H1 (cell line): ENCODE measurements around the gene RAB40C. TPM values are rescaled to one million over a fixed set of nuclear protein-coding genes. Genes with fewer than 3 reads are reported as not detected.

Experiments
- CTCF ChIA-PET: fragments of 300-600 bp; sonication (Branson Sonifier 250); formaldehyde crosslinking; loops from one replicate; lab custom pipeline; 2021; ENCODE audit not compliant: partially characterized antibody; lab: Charles Lee
- POLR2A ChIA-PET: fragments of 300-600 bp; sonication (Branson Sonifier 250); formaldehyde crosslinking; loops from one replicate; lab custom pipeline; 2021; ENCODE audit warnings: inconsistent platforms; ENCODE audit not compliant: partially characterized antibody; lab: Charles Lee
- DNase-seq, 2 experiments: peaks; one replicate each; pipeline versions ENCODE4 v3.0.0 to v3.0.0-alpha.2; 2010 to 2022; ENCODE audit warnings: low spot score in 2 of 2, low read depth in 1 of 2, mixed read lengths in 1 of 2
- FAIRE-seq: peaks from 2 replicates; lab custom pipeline; 2011; peaks lifted over from hg19 to GRCh38; lab: Jason Lieb, UNC
- H2AFZ ChIP-seq: 2 replicates; pipeline ENCODE4 v1.8.1; 2012; ENCODE audit warnings: low read length, inconsistent platforms
- H2AK5ac ChIP-seq: 2 replicates; pipeline ENCODE4 v1.6.1; 2013; ENCODE audit warnings: low read depth, low read length
- H2BK120ac ChIP-seq: replicated peaks from 2 replicates; pipeline ENCODE3; 2013; ENCODE audit warnings: low read depth, low read length, inconsistent platforms
- H2BK12ac ChIP-seq: 2 replicates; pipeline ENCODE4 v1.6.1; 2013; ENCODE audit warnings: low read depth, low read length
- H2BK15ac ChIP-seq: 2 replicates; pipeline ENCODE4 v1.6.1; 2013; ENCODE audit warnings: low read length
- H2BK20ac ChIP-seq: 2 replicates; pipeline ENCODE4 v1.6.1; 2013; ENCODE audit warnings: low read length
- H2BK5ac ChIP-seq: 2 replicates; pipeline ENCODE4 v1.6.1; 2013; ENCODE audit warnings: low read depth, low read length
- H3K14ac ChIP-seq: 2 replicates; pipeline ENCODE4 v1.6.1; 2013; ENCODE audit warnings: inconsistent platforms; ENCODE audit not compliant: insufficient read length
- H3K18ac ChIP-seq: 2 replicates; pipeline ENCODE4 v1.6.1; 2013; ENCODE audit warnings: low read length; ENCODE audit errors: extremely low read depth
- H3K23ac ChIP-seq: 2 replicates; pipeline ENCODE4 v1.6.1; 2013; ENCODE audit warnings: inconsistent platforms; ENCODE audit not compliant: insufficient read length
- H3K23me2 ChIP-seq: 2 replicates; pipeline ENCODE4 v1.6.1; 2013; ENCODE audit warnings: low read depth, low read length
- H3K27ac ChIP-seq: 2 replicates; pipeline ENCODE4 v1.6.1; 2011; ENCODE audit warnings: low read depth, low read length, inconsistent platforms
- H3K27me3 ChIP-seq, 4 experiments: replicated peaks in 1 of 4; 1 replicate in 1 of 4; 2 replicates in 3 of 4; pipeline versions ENCODE4 v1.6.1 to v1.8.1; 2011 to 2013; ENCODE audit warnings: low read length in 3 of 4, mild to moderate bottlenecking in 3 of 4, inconsistent platforms in 2 of 4, mixed read lengths in 2 of 4, moderate library complexity in 1 of 4; ENCODE audit not compliant: control insufficient read depth in 3 of 4, insufficient read depth in 3 of 4; ENCODE audit errors: extremely low read depth in 1 of 4
- H3K36me3 ChIP-seq, 4 experiments: 2 replicates each; pipeline versions ENCODE4 v1.6.1 to v1.8.1; 2011 to 2013; ENCODE audit warnings: mild to moderate bottlenecking in 4 of 4, low read length in 3 of 4, moderate library complexity in 2 of 4, control low read depth in 1 of 4, inconsistent platforms in 1 of 4; ENCODE audit not compliant: insufficient read depth in 4 of 4, control insufficient read depth in 2 of 4
- H3K4ac ChIP-seq: replicated peaks from 2 replicates; pipeline ENCODE3; 2013; ENCODE audit warnings: low read length, low read depth, mixed read lengths, inconsistent platforms; ENCODE audit not compliant: insufficient read length
- H3K4me1 ChIP-seq, 4 experiments: replicated peaks in 1 of 4; 1 replicate in 1 of 4; 2 replicates in 3 of 4; pipeline versions ENCODE4 v1.6.1 to v1.8.1; 2011 to 2013; ENCODE audit warnings: low read length in 3 of 4, inconsistent platforms in 2 of 4, mixed read lengths in 1 of 4; ENCODE audit not compliant: insufficient read depth in 4 of 4, control insufficient read depth in 3 of 4
- H3K4me2 ChIP-seq, 2 experiments: 2 replicates each; pipeline versions ENCODE4 v1.6.1 to v1.8.1; 2011 to 2013; ENCODE audit warnings: low read depth in 2 of 2, low read length in 2 of 2, control low read depth in 1 of 2, inconsistent platforms in 1 of 2, mild to moderate bottlenecking in 1 of 2; ENCODE audit not compliant: insufficient read depth in 1 of 2
- H3K4me3 ChIP-seq, 4 experiments: fragments of 200-600, 300-600 bp in 1 of 4; sonication (generic), shearing (Covaris generic), sonication (Bioruptor Twin) in 1 of 4; 2 replicates each; pipeline versions ENCODE4 v1.5.1 to v1.8.1; 2011 to 2016; ENCODE audit warnings: low read length in 4 of 4, low read depth in 3 of 4, control low read depth in 2 of 4, inconsistent platforms in 2 of 4, mild to moderate bottlenecking in 2 of 4, mixed read lengths in 1 of 4, moderate library complexity in 1 of 4; ENCODE audit not compliant: insufficient read depth in 2 of 4; ENCODE audit errors: extremely low read depth in 1 of 4
- H3K56ac ChIP-seq: replicated peaks from 2 replicates; pipeline ENCODE3; 2013; ENCODE audit warnings: low read depth, mild to moderate bottlenecking, mixed read lengths, low read length, inconsistent platforms; ENCODE audit not compliant: insufficient read length
- H3K79me1 ChIP-seq: 2 replicates; pipeline ENCODE4 v1.6.1; 2013; ENCODE audit warnings: low read depth, low read length, control low read depth
- H3K79me2 ChIP-seq, 2 experiments: 2 replicates each; pipeline versions ENCODE4 v1.6.1 to v1.8.1; 2012 to 2013; ENCODE audit warnings: low read length in 2 of 2, mild to moderate bottlenecking in 2 of 2, inconsistent platforms in 1 of 2; ENCODE audit not compliant: insufficient read depth in 2 of 2, control insufficient read depth in 1 of 2
- H3K9ac ChIP-seq, 4 experiments: replicated peaks in 1 of 4; 1 replicate in 1 of 4; 2 replicates in 3 of 4; pipeline versions ENCODE4 v1.6.1 to v1.8.1; 2011 to 2013; ENCODE audit warnings: low read depth in 3 of 4, low read length in 3 of 4, control low read depth in 2 of 4, mild to moderate bottlenecking in 2 of 4, moderate library complexity in 2 of 4, inconsistent platforms in 1 of 4; ENCODE audit errors: extremely low read depth in 1 of 4
- H3K9me3 ChIP-seq, 2 experiments: 2 replicates each; pipeline versions ENCODE4 v1.6.1 to v1.8.1; 2012 to 2013; ENCODE audit warnings: mild to moderate bottlenecking in 2 of 2, moderate library complexity in 2 of 2, control low read depth in 1 of 2, inconsistent platforms in 1 of 2, low read depth in 1 of 2, low read length in 1 of 2, mixed read lengths in 1 of 2; ENCODE audit not compliant: insufficient read depth in 2 of 2
- H4K20me1 ChIP-seq, 2 experiments: replicated peaks in 1 of 2; 2 replicates each; pipeline versions ENCODE3 to v1.8.1; 2011 to 2013; ENCODE audit warnings: inconsistent platforms in 2 of 2, low read length in 2 of 2, mild to moderate bottlenecking in 1 of 2; ENCODE audit not compliant: insufficient read depth in 2 of 2, control insufficient read depth in 1 of 2
- H4K5ac ChIP-seq: 2 replicates; pipeline ENCODE4 v1.6.1; 2013; ENCODE audit warnings: low read length, low read depth, mixed read lengths, inconsistent platforms; ENCODE audit not compliant: insufficient read length
- H4K8ac ChIP-seq: 2 replicates; pipeline ENCODE4 v1.8.0; 2013; ENCODE audit warnings: mild to moderate bottlenecking, moderate library complexity, low read length, inconsistent platforms; ENCODE audit not compliant: insufficient read depth; ENCODE audit errors: extremely low read depth
- H4K91ac ChIP-seq: replicated peaks from 2 replicates; pipeline ENCODE3; 2013; ENCODE audit warnings: low read length, mixed read lengths, inconsistent platforms; ENCODE audit not compliant: insufficient read length
- ASH2L ChIP-seq: fragments of 200-600, 300-600 bp; sonication (generic); IDR thresholded peaks from one replicate; pipeline ENCODE4 v1.7.1; 2017; ENCODE audit warnings: low read length
- JUN ChIP-seq: IDR thresholded peaks from 2 replicates; pipeline ENCODE4 v1.6.1; 2011; ENCODE audit warnings: low read depth, mild to moderate bottlenecking, improper control_type of control experiment, low read length
- POU5F1 ChIP-seq: IDR thresholded peaks from 2 replicates; pipeline ENCODE4 v1.6.1; 2011; ENCODE audit warnings: low read depth, mild to moderate bottlenecking, low read length, moderate library complexity
- RNF2 ChIP-seq: fragments of 200-900, 300-1000 bp; sonication (generic); IDR thresholded peaks from 2 replicates; pipeline ENCODE4 v1.7.1; 2016; ENCODE audit warnings: borderline replicate concordance, low read depth, mild to moderate bottlenecking, antibody characterized with exemption, low read length; ENCODE audit not compliant: poor library complexity, severe bottlenecking; ENCODE audit errors: missing control alignments
- WGBS, 2 experiments: shearing (Covaris generic) in 1 of 2; methylation state at CpG; one replicate each; pipeline versions ENCODE4 v1.1.6 to v1.1.7; 2013 to 2015; ENCODE audit warnings: low lambda C conversion rate in 2 of 2, mixed read lengths in 2 of 2, inconsistent platforms in 1 of 2, low coverage in 1 of 2, missing lambda C conversion rate in 1 of 2; ENCODE audit not compliant: insufficient replicate concordance in 2 of 2, insufficient coverage in 1 of 2, insufficient read length in 1 of 2; ENCODE audit errors: extremely low coverage in 1 of 2, missing lambda C conversion rate in 1 of 2; 5-methylcytosine and 5-hydroxymethylcytosine counted together
- polyA plus RNA-seq, 7 experiments: library from polyadenylated mRNA; depleted of rRNA in 3 of 7; stranded (reverse) in 5 of 7; unstranded in 2 of 7; fragments of >200 nt in 5 of 7; fragments of 200-250 nt in 2 of 7; gene quantifications; 1 replicate in 5 of 7; 2 replicates in 1 of 7; 4 replicates in 1 of 7; pipeline versions ENCODE4 v1.2.1 to v1.2.3, GENCODE V29; 2011 to 2013; ENCODE audit warnings: missing spikeins in 2 of 7, mixed read lengths in 2 of 7
- total RNA-seq: library from RNA; stranded (reverse); fragmentation: NEBNext Ultra II Directional; extraction: Animal tissue kit (Norgen Biotek cat#: 25700); gene quantifications from 2 replicates; pipeline ENCODE4 v1.2.1, GENCODE V29; 2021

Gene RAB40C
- total and polyA plus RNA-seq, 2 of the 8 experiments (the other 6 are each of a cell fraction or from before 2014, with no cell fraction given), result 13.9 to 15.6 TPM

DNA sequence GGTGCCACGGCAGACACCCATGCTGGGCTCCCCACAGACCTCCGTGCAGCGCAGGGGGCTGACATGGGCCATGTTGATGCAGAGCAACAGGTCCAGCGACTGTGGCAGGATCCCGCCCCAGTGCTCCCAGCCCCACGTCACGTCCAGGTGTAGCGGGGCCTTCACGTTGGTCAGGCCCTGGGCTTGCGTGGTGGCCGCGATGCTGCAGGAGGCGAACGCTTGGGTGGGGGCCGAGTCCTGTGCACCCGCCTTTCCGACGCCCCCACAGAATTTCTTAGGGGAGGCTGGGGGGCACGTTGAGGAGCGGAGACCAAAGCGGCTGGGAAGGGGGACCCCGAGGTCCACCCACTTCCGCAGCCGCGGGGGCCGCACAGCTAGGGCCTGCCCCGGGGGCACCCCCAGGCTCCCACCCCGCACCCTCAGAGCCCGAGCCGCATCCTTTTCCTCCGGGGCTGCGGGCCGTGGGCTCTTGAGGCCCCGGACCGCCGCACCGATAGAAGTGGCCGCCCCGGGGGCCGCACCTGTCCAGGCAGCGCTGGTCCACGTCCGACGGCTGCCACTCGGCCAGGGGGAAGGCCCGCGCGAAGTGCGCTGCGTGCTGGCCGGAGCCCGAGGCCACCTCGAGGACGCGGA, 45.8 kb downstream of the RAB40C start:
- ChIA-PET POLR2A (interaction anchor here (0.6 to 2.7 kb wide), 16 partner anchors 11 to 1531 kb away, joined by 3 to 16 read pairs (median 4); partner anchors contain the start of genes RAB40C, RHBDL1, WDR24 and WDR90), CTCF (interaction anchor here (0.9 to 2.9 kb wide), 5 partner anchors 10 to 42 kb away, joined by 4 to 8 read pairs (median 6); no protein-coding TSS in a partner anchor)
- Histone ChIP-seq H2AK5ac (no peak overlapping the region), H3K9ac (peak overlapping the region; percentile 5 to 66 (median 60); a peak in 6 of 7 replicates), H4K20me1 (peaks cover 3 to 10% of the 10 kb centered on the region in 2 experiments), H3K27ac (no peak overlapping the region), H2BK12ac (no peak overlapping the region), H2BK15ac (peak overlapping the region; percentile 53; the same call in 1 of the 2 replicates), H3K23ac (no peak overlapping the region), H3K4me2 (peak overlapping the region; percentile 62 to 80), H2BK20ac (no peak overlapping the region), H3K79me2 (peaks cover 0 to 6% of the 10 kb centered on the region in 2 experiments; a peak in 1 of 4 replicates), H3K14ac (no peak overlapping the region), H3K23me2 (peaks cover 8% of the 10 kb centered on the region; the same call in 1 of the 2 replicates), H4K91ac (peak overlapping the region; percentile 98), H2BK120ac (no peak overlapping the region), H3K27me3 (no peaks in the 10 kb centered on the region), H3K56ac (peak overlapping the region; percentile 69), H3K79me1 (no peaks in the 10 kb centered on the region), H3K4me3 (peak overlapping the region; percentile 73 to 89 (median 77)), H2BK5ac (peak overlapping the region; percentile 73; the same call in 1 of the 2 replicates), H3K18ac (peak overlapping the region; percentile 91), H3K36me3 (peaks cover 0 to 21% (median 3%) of the 10 kb centered on the region in 4 experiments; a peak in 4 of 8 replicates), H3K9me3 (no peaks in the 10 kb centered on the region), H4K8ac (peak overlapping the region; percentile 79; the same call in 1 of the 2 replicates), H4K5ac (peak overlapping the region; percentile 80), H3K4ac (peak overlapping the region; percentile 99), H3K4me1 (peaks cover 0 to 29% (median 20%) of the 10 kb centered on the region in 4 experiments; a peak in 6 of 7 replicates), H2AFZ (no peak overlapping the region)
- FAIRE-seq, result no peak
- no peak for DNase-seq
- 13% methylated on average over 39 of the region's 55 CpGs; no CpG with 5 or more reads in 1 of the 2 experiments for WGBS, 2 experiments
- no peak for TF ChIP-seq JUN
- no peak for TF ChIP-seq ASH2L
- TF ChIP-seq RNF2, result no peak
- no peak for TF ChIP-seq POU5F1
